Spleen (tissue), 11 donors: ENCODE results near the gene BBX. TPM values are rescaled to one million over a fixed set of nuclear protein-coding genes. Genes with fewer than 3 reads are reported as not detected.

Experiments
- DNase-seq: peaks from one replicate; pipeline ENCODE4 v3.0.0-alpha.2; 2020
- H3K27ac ChIP-seq, 8 donors: fragments of 200-600 bp; sonication (generic) in 7 of 8; 1 replicate in 4 of 8; 2 replicates in 4 of 8; pipeline versions ENCODE4 v1.5.0 to v1.8.0; 2016 to 2021; ENCODE audit warnings: inconsistent platforms in 4 of 8, mild to moderate bottlenecking in 4 of 8, moderate library complexity in 1 of 8
- H3K27me3 ChIP-seq, 7 donors: fragments of 200-600 bp; sonication (generic) in 6 of 7; replicated peaks in 1 of 7; 1 replicate in 4 of 7; 2 replicates in 3 of 7; pipeline versions ENCODE4 v1.5.0 to v1.8.0; 2016 to 2021; ENCODE audit warnings: inconsistent platforms in 3 of 7, mild to moderate bottlenecking in 1 of 7
- H3K36me3 ChIP-seq, 6 donors: fragments of 200-600 bp; sonication (generic) in 5 of 6; 1 replicate in 4 of 6; 2 replicates in 2 of 6; pipeline versions ENCODE4 v1.5.0 to v1.8.0; 2016 to 2021; ENCODE audit warnings: inconsistent platforms in 2 of 6
- H3K4me1 ChIP-seq, 6 donors: fragments of 200-600 bp; sonication (generic) in 5 of 6; 1 replicate in 3 of 6; 2 replicates in 3 of 6; pipeline versions ENCODE4 v1.5.0 to v1.8.0; 2016 to 2021; ENCODE audit warnings: inconsistent platforms in 3 of 6
- H3K4me3 ChIP-seq, 8 donors: fragments of 200-600 bp; sonication (generic) in 7 of 8; 1 replicate in 4 of 8; 2 replicates in 4 of 8; pipeline versions ENCODE4 v1.5.0 to v1.8.0; 2016 to 2021; ENCODE audit warnings: inconsistent platforms in 4 of 8, mild to moderate bottlenecking in 4 of 8, moderate library complexity in 2 of 8
- H3K9me3 ChIP-seq, 8 donors: fragments of 200-600 bp; sonication (generic) in 7 of 8; 1 replicate in 4 of 8; 2 replicates in 4 of 8; pipeline versions ENCODE4 v1.5.0 to v1.8.0; 2016 to 2021; ENCODE audit warnings: inconsistent platforms in 4 of 8
- POLR2A ChIP-seq, 3 donors: fragments of 450-650 bp; IDR thresholded peaks; one replicate each; pipeline ENCODE4 v1.5.1; 2017; ENCODE audit warnings: antibody characterized with exemption in 3 of 3, mild to moderate bottlenecking in 1 of 3
- POLR2AphosphoS5 ChIP-seq, 3 donors: sonication (generic); formaldehyde crosslinking; IDR thresholded peaks; one replicate each; pipeline ENCODE4 v1.5.1; 2017; ENCODE audit warnings: antibody characterized with exemption in 3 of 3
- WGBS, 5 donors: extraction: QIAGEN DNeasy Blood & Tissue Kit in 3 of 5; methylation state at CpG; one replicate each; pipeline versions ENCODE4 v1.1.5 to v1.1.7; 2013 to 2018; 5-methylcytosine and 5-hydroxymethylcytosine counted together
- intact Hi-C: fragments of 100-400 bp; cut with DNase I; formaldehyde crosslinking; loops from one replicate; pipeline ENCODE4 v1.15.0; 2023; ENCODE audit warnings: low total_unique reads
- polyA plus RNA-seq, 3 donors: library from polyadenylated mRNA; stranded (reverse); fragments of 200-250 nt; gene quantifications; one replicate each; pipeline ENCODE4 v1.2.1, GENCODE V29; 2013
- total RNA-seq, 7 donors: library from RNA; depleted of rRNA in 3 of 7; stranded (reverse); fragments of >200 nt in 3 of 7; fragmentation: NEBNext Ultra II Directional in 4 of 7; extraction: Animal tissue kit (Norgen Biotek cat#: 25700) in 4 of 7; gene quantifications; one replicate each; pipeline versions ENCODE4 v1.1.0 to v1.2.1, GENCODE V29; 2016 to 2021
- TF ChIP-seq, protein P1 (sequence below), 11 experiments: fragments of 200-600 bp in 7 of 11; fragments of 450-650 bp in 4 of 11; sonication (generic) in 4 of 11; IDR thresholded peaks in 8 of 11; conservative IDR thresholded peaks in 3 of 11; 1 replicate in 7 of 11; 2 replicates in 4 of 11; pipeline versions ENCODE4 v1.4.0 to v1.8.0; 2016 to 2021; ENCODE audit warnings: antibody characterized with exemption in 11 of 11, inconsistent platforms in 4 of 11, mild to moderate bottlenecking in 1 of 11
- donor health status: healthy with polysubstance abuse.
- donor health status: DM: no; HTN: no; CAD: no; lungs with moderate emphysema.
- donor health status: DM: no; HTN: no; CAD: no.
- donor health status: Bipolar disorder and iron deficiency.
- donor health status: healthy.
- donor health status: DM: no; HTN: no; CAD: no.
- donor health status: DM: yes; HTN: yes; CAD: no.

Gene BBX
- total and polyA plus RNA-seq, 10 donors = 5.1 to 98.5 (median 74.6) TPM

DNA sequence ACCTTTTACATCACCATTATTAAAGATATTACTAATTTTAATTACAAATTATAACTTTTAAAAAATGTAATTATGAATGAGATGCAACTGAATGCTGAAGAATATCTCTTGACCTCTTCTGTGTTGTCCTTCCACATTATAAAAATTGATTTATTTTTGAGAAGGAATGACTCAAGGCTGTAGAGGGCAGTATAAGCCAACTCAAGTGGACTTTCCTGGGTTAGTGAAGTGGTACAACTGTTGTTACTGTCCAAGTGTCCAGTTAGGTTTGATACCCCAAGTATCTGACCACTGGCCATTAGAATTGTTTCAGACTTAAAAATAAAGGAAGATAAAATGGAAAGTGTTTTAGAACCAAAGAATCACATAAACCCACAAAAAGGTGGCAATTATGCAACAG, 51.9 kb downstream of the BBX start:
- Histone ChIP-seq H3K4me3 (no peak overlapping the region), H3K27me3 (no peaks in the 10 kb centered on the region), H3K9me3 (no peaks in the 10 kb centered on the region), H3K27ac (no peak overlapping the region), H3K4me1 (peaks cover 0 to 15% (median 0%) of the 10 kb centered on the region in 6 donors), H3K36me3 (peaks cover 0 to 6% (median 0%) of the 10 kb centered on the region in 6 donors)
- intact Hi-C loops = loop anchor here (10.0 kb wide), 2 partner anchors 80 to 160 kb away; no protein-coding TSS in a partner anchor
- no peak for DNase-seq
- TF ChIP-seq, protein P1, sequence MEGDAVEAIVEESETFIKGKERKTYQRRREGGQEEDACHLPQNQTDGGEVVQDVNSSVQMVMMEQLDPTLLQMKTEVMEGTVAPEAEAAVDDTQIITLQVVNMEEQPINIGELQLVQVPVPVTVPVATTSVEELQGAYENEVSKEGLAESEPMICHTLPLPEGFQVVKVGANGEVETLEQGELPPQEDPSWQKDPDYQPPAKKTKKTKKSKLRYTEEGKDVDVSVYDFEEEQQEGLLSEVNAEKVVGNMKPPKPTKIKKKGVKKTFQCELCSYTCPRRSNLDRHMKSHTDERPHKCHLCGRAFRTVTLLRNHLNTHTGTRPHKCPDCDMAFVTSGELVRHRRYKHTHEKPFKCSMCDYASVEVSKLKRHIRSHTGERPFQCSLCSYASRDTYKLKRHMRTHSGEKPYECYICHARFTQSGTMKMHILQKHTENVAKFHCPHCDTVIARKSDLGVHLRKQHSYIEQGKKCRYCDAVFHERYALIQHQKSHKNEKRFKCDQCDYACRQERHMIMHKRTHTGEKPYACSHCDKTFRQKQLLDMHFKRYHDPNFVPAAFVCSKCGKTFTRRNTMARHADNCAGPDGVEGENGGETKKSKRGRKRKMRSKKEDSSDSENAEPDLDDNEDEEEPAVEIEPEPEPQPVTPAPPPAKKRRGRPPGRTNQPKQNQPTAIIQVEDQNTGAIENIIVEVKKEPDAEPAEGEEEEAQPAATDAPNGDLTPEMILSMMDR (IDR thresholded peaks at IDR 0.05 in 8 of 11, conservative IDR thresholded peaks at IDR 0.05 in 3 of 11) = peak in 7 of 11 experiments; percentile 37 to 53 (median 45)
- TF ChIP-seq POLR2A (IDR thresholded peaks at IDR 0.05) (no peak), POLR2AphosphoS5 (IDR thresholded peaks at IDR 0.05) (no peak)

DNA sequence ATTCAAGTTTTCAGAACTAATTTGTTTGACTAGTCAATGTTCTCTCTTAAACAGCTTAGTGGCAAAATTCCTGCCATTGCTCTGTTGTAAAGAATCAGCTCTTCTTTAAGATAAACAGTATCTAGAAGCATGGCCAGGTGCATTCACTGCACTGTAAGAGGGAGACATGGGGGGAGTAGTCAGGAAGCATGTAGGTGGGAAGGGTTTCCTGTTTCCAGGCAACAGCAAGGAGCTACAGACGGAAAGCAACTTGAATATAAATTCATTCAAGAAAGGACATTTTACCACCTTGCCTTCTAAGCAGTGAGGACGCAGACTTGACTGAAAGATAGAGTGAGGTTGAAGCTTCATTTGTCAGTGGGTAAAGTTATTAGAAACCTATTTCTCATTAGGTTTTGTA, 55.3 kb downstream of the BBX start:
- DNase-seq = no peak
- Histone ChIP-seq H3K4me1 (peaks cover 0 to 26% (median 4%) of the 10 kb centered on the region in 6 donors), H3K4me3 (no peak overlapping the region), H3K27ac (no peak overlapping the region), H3K9me3 (no peaks in the 10 kb centered on the region), H3K36me3 (peaks cover 0 to 6% (median 0%) of the 10 kb centered on the region in 6 donors), H3K27me3 (no peaks in the 10 kb centered on the region)
- 58 to 64% (median 63%) methylated on average over 2 of the region's 2 CpGs for WGBS, 5 donors
- no peak for TF ChIP-seq POLR2A (IDR thresholded peaks at IDR 0.05)
- TF ChIP-seq POLR2AphosphoS5 (IDR thresholded peaks at IDR 0.05) = no peak
- TF ChIP-seq, protein P1 (IDR thresholded peaks at IDR 0.05 in 8 of 11, conservative IDR thresholded peaks at IDR 0.05 in 3 of 11) = no peak
- intact Hi-C loops = loop anchor here (10.0 kb wide), 2 partner anchors 77 to 157 kb away; no protein-coding TSS in a partner anchor

DNA sequence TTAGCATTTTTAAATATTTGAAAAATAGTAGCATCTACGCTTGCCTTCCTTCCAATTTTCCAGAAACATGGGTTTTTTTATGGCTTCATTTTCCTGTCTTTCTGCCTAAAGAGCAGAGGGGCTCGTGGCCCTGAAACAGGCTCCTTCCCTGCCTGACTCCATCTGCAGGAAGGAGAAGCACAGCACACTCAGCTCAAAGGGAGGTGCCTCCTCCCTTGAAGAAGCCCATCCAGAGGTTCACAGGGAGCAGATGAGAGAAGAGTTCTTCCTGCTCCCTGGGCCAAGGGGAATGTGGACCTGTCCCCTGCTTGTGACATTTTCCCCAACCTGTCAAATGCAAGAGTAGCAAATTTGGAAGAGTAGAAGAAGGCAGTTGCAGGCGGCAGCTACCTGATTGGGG, 55.8 kb downstream of the BBX start:
- intact Hi-C loops = loop anchor here (10.0 kb wide), 2 partner anchors 76 to 156 kb away; no protein-coding TSS in a partner anchor
- WGBS, 5 donors = 83 to 95% (median 87%) methylated on average over 3 of the region's 3 CpGs
- Histone ChIP-seq H3K36me3 (peaks cover 0 to 6% (median 0%) of the 10 kb centered on the region in 6 donors), H3K4me3 (no peak overlapping the region), H3K4me1 (peaks cover 0 to 21% (median 4%) of the 10 kb centered on the region in 6 donors), H3K27me3 (no peaks in the 10 kb centered on the region), H3K9me3 (no peaks in the 10 kb centered on the region), H3K27ac (no peak overlapping the region)
- no peak for DNase-seq
- TF ChIP-seq POLR2A (IDR thresholded peaks at IDR 0.05) = no peak
- no peak for TF ChIP-seq POLR2AphosphoS5 (IDR thresholded peaks at IDR 0.05)
- TF ChIP-seq, protein P1 (IDR thresholded peaks at IDR 0.05 in 8 of 11, conservative IDR thresholded peaks at IDR 0.05 in 3 of 11) = no peak

DNA sequence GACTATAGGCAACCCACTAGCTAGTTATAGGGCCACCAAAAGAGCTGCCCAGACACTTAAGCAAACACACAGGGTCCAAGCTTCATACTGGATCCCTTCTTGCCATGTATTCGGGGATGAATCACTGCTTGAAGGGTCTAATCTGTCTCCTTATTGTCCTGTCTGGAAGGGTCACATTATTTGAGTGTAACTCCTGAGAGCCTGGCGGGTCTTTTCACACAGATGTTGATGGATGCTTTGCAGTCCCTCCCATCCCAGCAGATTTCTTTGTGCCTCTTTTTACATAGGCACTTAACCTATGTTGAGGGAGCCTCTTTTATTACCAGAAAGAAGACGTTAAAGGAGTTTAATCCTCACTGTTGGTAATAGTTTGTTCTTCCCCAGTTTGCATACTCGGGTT, 56.6 kb downstream of the BBX start:
- Histone ChIP-seq H3K9me3 (no peaks in the 10 kb centered on the region), H3K27ac (no peak overlapping the region), H3K4me1 (peaks cover 0 to 21% (median 4%) of the 10 kb centered on the region in 6 donors), H3K27me3 (no peaks in the 10 kb centered on the region), H3K36me3 (peaks cover 0 to 6% (median 0%) of the 10 kb centered on the region in 6 donors), H3K4me3 (no peak overlapping the region)
- DNase-seq = no peak
- 89 to 94% (median 91%) methylated on average over 4 of the region's 4 CpGs for WGBS, 5 donors
- TF ChIP-seq, protein P1 (IDR thresholded peaks at IDR 0.05 in 8 of 11, conservative IDR thresholded peaks at IDR 0.05 in 3 of 11) = no peak
- TF ChIP-seq POLR2A (IDR thresholded peaks at IDR 0.05) = no peak
- no peak for TF ChIP-seq POLR2AphosphoS5 (IDR thresholded peaks at IDR 0.05)
- intact Hi-C loops = loop anchor here (10.0 kb wide), 2 partner anchors 75 to 155 kb away; no protein-coding TSS in a partner anchor
